Activated CD4-positive, CD25-positive, alpha-beta regulatory T cell treated with anti-CD3 and anti-CD28 coated beads, Interleukin-2, amount 50 U/mL, for 72 hours (primary cell): ENCODE results near the gene C5orf58.

ENCODE experiments used
- DNase-seq: peaks from one replicate; pipeline ENCODE4 v3.0.0; 2021

C5orf58 gene

GRCh38 chr5:170285181-170285580 is 52.4 kb downstream of the C5orf58 start:
- no peak for DNase-seq

- DNase-seq, result no peak
Observed at GRCh38 chr5:170286386-170286925, 53.7 kb downstream of the C5orf58 start.

- DNase-seq, result no peak
Observed at GRCh38 chr5:170287532-170287931, 54.7 kb downstream of the C5orf58 start.

GRCh38 chr5:170288151-170288550 is 55.4 kb downstream of the C5orf58 start:
- DNase-seq, result no peak

- DNase-seq, result no peak
Observed at GRCh38 chr5:170288551-170288950, 55.8 kb downstream of the C5orf58 start.

GRCh38 chr5:170289121-170289520 is 56.3 kb downstream of the C5orf58 start:
- no peak for DNase-seq

GRCh38 chr5:170289764-170290163 is 57.0 kb downstream of the C5orf58 start:
- DNase-seq, result no peak

- no peak for DNase-seq
Observed at GRCh38 chr5:170290498-170290897, 57.7 kb downstream of the C5orf58 start.

- no peak for DNase-seq
Observed at GRCh38 chr5:170292179-170293104, 59.7 kb downstream of the C5orf58 start.

GRCh38 chr5:170293273-170293672 is 60.5 kb downstream of the C5orf58 start:
- peak; percentile 61 for DNase-seq

- DNase-seq, result no peak
Observed at GRCh38 chr5:170294057-170294456, 61.3 kb downstream of the C5orf58 start.

GRCh38 chr5:170294556-170294955 is 61.8 kb downstream of the C5orf58 start:
- DNase-seq, result no peak
